Retinal pigment epithelial cell (primary cell): ENCODE measurements around the gene MED31.

ENCODE experiments used
- DNase-seq: peaks from one replicate; pipeline ENCODE4 v3.0.0-alpha.2; 2010; ENCODE audit warnings: low read depth
- H3K4me3 ChIP-seq: 2 replicates; pipeline ENCODE4 v1.5.1; 2011; ENCODE audit warnings: mild to moderate bottlenecking, low read length, control low read depth, moderate library complexity
- TF ChIP-seq, protein P1 (sequence below): conservative IDR thresholded peaks from 2 replicates; pipeline ENCODE4 v1.5.1; 2011; ENCODE audit warnings: low read depth, low read length, control low read depth, inconsistent platforms

The MED31 gene

DNA sequence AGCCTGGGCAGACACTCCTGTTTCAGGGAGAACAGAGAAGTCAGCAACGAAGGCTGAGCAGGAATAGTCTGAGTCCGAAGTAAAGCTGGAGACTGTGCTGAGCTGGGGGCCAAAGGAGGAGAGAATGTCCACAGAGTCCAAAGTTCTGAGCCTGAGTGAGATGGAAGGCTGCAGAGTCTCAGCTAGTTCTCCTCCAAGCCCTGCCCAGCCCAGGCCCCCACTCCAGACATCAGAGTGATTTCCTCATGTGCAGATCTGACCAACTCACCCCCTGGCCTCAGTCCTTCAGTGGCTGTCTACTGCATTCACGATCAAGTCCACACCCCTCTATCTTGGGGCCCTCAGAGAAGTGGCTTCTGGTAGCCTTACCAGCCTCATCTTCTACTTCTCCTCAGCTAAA lies 40.1 kb upstream of the MED31 start:
- no peak overlapping the region for H3K4me3 ChIP-seq
- no peak for DNase-seq
- TF ChIP-seq, protein P1, sequence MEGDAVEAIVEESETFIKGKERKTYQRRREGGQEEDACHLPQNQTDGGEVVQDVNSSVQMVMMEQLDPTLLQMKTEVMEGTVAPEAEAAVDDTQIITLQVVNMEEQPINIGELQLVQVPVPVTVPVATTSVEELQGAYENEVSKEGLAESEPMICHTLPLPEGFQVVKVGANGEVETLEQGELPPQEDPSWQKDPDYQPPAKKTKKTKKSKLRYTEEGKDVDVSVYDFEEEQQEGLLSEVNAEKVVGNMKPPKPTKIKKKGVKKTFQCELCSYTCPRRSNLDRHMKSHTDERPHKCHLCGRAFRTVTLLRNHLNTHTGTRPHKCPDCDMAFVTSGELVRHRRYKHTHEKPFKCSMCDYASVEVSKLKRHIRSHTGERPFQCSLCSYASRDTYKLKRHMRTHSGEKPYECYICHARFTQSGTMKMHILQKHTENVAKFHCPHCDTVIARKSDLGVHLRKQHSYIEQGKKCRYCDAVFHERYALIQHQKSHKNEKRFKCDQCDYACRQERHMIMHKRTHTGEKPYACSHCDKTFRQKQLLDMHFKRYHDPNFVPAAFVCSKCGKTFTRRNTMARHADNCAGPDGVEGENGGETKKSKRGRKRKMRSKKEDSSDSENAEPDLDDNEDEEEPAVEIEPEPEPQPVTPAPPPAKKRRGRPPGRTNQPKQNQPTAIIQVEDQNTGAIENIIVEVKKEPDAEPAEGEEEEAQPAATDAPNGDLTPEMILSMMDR, result no peak

DNA sequence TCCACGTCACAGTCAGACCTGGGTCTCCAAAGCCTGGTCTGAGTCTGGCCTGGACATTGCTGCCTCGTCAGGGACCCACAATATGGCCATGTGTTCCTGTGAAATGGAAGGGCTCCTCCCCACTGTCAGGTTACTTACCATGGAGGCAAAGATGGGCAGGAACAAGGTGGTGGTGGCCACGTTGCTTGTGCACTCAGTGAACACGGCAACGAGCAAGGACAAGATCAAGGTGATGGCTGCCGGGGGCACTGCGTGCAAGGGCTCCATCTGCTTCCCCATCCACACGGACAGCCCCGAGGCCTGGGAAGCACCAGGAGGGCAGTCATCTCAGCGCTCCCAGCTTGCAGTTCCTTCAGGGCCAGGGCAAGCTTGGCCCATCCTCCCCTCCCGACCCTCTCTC lies 39.2 kb upstream of the MED31 start:
- H3K4me3 ChIP-seq, result no peak overlapping the region
- no peak for DNase-seq
- TF ChIP-seq, protein P1, result no peak

DNA sequence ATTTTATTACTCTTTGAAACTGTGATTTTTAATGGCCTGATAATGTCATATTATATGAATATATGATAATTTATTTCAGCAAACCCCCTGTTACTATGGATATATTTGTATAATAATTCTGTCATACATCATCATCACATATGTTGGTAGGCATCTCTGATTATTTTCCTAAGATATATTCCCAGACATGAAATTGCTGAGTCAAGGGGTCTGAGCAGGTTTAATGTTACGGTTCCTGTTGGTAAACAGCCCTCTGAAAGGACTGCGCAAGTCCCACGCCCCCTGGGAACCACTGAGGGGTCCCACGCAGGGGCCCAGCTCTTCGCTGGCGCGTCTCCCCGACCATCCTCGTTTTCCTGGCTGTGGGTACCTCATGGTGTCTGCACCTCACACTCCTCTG lies 37.5 kb upstream of the MED31 start:
- TF ChIP-seq, protein P1, result no peak
- DNase-seq, result no peak

DNA sequence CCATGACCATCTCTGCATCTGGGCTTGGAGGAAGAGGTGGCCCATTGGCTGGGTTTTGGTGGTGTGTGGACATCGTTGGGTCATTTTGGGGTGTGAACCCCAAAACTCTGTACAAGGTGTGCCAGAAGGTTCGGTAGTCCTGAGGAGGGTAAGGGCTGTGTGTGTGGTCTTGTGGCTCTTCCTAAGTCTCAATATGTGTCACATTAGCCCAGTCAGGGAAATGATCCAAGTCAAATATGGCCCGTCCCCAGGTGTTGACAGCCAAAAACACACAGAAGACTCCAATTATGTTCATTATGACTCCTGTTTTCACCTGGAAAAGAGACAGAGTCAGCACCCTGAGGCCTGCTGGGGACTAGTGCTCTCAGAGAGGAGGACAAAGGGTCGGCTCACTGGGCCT lies 34.6 kb upstream of the MED31 start:
- TF ChIP-seq, protein P1, result no peak
- no peak for DNase-seq
- H3K4me3 ChIP-seq, result no peak overlapping the region

More for the DNA sequence above, 37.5 kb upstream of the MED31 start:
- H3K4me3 ChIP-seq, result no peak overlapping the region

DNA sequence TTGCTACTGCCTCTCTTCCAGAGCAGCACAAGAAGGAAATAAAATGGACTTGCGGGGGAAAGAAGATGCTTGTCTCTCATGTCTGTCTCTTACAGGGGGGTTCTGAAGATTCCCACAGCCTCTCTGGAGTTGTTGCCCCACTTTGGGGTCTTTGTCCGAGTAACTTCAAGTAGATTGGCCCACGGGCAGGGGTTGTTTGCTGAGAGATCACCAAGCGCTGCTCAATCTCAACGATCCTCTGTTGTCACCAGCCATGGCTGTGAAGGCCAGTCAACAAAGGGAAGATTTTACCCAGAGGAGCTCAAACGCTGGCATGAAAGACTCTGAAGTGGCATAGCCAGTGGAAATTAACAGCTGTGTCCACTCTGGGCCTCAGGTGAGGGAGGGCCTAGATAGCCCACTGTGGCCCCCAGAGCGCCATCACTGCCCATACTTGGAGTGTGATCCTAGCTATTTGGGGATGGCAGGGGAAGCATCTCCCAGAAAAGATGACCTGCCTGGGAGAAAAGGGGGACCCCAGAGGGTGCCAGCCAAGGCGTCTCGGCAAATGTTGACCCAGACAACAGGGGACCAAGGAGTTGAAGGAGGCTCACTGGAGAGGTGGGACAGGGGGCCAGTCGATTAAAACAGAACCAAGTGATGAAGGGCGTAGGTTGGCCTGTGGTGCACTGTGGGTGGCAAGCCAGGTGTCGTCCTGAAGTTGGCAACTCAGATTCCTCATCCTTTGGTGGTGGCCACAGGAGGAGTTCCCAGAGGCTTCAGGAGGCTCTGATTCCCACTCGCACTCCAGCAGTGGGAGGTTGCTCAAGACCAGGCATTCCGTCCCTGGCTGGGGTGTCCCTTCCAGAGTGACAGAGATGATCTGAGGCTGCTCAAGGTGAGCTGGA lies 33.7 kb upstream of the MED31 start:
- DNase-seq, result no peak
- no peak overlapping the region for H3K4me3 ChIP-seq
- TF ChIP-seq, protein P1, result no peak

DNA sequence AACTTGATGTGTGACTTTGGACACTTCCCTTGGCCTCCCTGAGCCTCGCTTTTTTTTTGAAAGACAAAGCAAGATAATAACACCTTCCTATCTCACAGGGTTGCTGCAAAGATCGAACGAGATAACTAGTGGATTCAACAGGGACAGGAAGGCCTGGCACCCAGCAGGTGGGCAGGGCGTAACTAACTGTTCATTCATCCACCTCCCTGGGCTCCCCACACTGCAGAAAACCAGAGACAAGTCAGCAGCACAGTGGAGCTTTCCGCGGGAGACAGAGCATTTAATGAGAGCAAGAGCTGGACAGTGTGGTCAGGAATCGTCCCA lies 33.0 kb upstream of the MED31 start:
- no peak overlapping the region for H3K4me3 ChIP-seq
- no peak for DNase-seq
- TF ChIP-seq, protein P1, result no peak
